HG02970 (cell line): ENCODE data around the gene ZDHHC14.
"Not testable (repeated sequence)": the region's sequence is repeated elsewhere in the genome, so short reads cannot be mapped to it uniquely, and the experiment has no call there.

Experiments used
- ATAC-seq: cut with Tn5 transposase; IDR thresholded peaks from one replicate; pipeline ENCODE4 v1.9.1; 2021; ENCODE audit warnings: mild to moderate bottlenecking, moderate library complexity, moderate number of reproducible peaks; ENCODE audit not compliant: unreplicated experiment, low FRiP score

ZDHHC14 gene

DNA sequence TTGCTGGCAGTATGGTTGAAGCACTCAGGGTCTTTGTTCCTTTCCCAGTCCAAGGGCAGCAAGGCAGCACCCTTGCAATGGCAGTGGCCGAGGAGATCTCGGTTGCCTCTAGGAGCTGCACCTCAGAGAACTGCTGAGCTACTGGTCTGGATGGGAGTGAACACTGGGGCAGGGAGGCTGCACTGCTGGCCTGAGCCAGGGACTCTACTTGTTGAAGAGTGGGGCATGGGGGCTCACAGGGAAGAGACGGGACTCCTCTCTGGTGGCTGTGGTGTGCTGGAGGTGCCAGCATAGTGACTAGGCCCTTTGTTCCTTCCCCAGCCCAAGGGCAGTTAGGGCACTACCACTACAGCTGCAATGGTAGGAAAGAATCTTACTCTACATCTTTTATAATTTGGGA lies 203.0 kb downstream of the ZDHHC14 start:
- no peak for ATAC-seq

DNA sequence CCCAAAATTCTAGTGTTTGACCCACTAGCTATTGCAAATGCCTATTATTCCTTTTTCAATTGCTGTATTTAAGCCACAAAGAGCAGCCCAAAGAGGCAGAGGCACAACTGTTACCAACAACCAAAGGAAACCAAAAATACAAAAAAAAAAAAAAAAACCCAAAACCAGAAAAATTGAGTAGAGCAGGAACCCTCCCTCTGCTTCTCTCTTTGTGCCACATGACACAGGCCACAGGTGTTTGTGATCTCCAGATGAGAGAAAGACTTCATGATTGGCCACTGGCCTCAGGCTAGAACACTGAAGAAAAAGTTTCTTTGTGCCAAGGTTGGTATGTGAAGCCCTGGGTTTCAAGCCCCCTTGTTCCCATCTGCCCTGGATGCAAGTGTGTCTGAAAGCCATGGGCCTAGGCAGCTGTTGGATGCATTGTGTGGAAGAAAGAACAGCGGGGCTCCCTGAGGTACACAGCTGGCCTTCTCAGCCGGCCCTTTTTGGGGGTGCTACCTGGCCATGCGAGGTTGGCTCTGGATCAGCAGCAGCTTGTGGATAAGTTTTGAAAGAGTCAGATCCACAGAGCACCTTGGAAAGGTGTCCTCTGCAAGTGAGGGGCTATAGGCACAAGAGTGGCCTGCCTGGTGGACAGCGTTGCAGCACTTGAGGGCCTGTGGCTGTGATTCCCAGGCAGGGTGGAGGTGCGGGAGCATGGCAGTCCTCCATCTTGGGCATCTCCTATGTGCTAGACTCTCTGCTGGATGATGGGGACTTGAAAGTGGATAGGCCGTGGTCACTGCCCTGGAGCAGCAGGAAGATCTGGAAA lies 204.5 kb downstream of the ZDHHC14 start:
- ATAC-seq = no peak

GRCh38 chr6:157586088-157586414 lies 205.1 kb downstream of the ZDHHC14 start:
- no peak for ATAC-seq

GRCh38 chr6:157586476-157587126 lies 205.6 kb downstream of the ZDHHC14 start:
- ATAC-seq = no peak

- ATAC-seq = no peak
These were observed 206.3 kb downstream of the ZDHHC14 start for GRCh38 chr6:157587127-157587926.

GRCh38 chr6:157590654-157591053 lies 209.7 kb downstream of the ZDHHC14 start:
- ATAC-seq = not testable (repeated sequence)

DNA sequence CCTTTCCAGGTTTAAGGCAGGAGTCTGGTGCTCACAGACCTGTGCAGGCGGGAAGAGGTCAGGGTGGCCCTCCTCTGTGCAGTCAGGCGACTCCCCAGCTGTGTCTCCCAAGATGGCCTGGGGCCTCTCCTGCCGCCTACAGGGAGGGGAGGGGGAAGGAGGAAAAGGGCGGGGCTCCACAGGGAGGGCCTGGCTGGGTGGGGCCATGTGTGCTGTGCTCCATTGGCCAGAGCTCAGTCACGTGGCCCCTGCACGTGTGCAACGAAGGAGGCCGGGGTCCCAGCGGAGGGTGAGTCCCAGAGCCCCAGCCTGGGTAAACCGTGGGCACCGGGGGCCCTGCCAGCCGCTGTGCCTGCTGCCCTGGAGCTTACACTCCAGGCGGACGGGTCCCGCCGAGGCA lies 211.6 kb downstream of the ZDHHC14 start:
- no peak for ATAC-seq

DNA sequence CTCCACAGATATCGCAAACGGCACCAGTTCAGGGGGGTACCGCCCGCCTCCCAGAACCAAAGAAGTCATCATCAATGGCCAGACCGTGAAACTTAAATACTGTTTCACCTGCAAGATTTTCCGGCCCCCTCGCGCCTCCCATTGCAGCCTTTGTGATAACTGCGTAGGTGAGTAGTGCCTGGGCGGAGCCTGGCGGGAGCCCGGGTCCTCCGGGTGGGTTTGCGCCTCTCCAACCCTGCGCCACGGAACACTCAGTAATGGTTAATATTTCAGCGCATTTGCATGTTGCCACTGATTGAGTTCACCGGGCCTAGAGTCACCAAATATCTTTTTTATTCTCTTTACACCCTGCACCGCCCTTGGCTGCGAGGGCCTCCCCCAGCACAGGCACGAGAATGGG lies 212.0 kb downstream of the ZDHHC14 start:
- no peak for ATAC-seq

GRCh38 chr6:157593596-157593995 lies 212.6 kb downstream of the ZDHHC14 start:
- ATAC-seq = no peak

DNA sequence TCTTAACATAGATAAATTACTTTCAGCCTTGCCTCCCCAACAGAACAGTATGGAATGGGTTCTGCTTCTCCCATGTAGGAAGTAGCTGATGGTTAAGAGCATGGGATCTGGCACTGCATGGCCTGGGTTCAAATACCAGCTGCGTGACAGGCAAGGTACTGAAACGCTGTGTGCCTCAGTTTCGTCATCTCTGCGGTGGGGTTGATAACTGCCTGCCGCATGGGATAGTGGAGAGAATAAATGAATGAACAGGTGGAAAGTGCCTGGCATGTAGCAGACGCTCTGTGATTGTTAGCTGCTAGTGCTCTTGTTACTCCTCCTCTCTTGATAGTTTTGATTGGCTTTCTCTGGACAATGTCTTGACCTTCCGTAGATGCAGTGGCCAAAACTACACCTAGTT lies 213.3 kb downstream of the ZDHHC14 start:
- ATAC-seq = no peak

DNA sequence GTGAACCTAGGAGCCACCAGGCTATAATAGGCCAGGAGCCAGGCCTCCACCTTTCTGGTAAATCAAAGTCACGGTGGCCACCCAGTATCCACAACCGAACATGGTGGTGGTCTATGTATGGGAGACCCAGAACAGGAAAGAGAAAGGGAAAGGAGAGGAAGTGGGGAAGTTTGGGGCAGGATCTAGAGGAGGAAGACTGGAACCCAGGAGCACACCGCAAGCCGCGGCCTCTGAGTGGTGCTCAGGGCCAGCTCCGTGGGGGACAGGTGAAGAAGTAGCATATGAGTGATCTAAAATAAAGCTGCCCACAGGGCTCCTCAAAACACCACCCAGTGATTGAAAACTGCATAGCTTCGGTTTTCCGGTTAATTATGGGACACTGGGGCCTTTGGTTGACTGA lies 214.8 kb downstream of the ZDHHC14 start:
- no peak for ATAC-seq

- no peak for ATAC-seq
These were observed 215.5 kb downstream of the ZDHHC14 start for GRCh38 chr6:157596461-157596860.

- no peak for ATAC-seq
These were observed 215.9 kb downstream of the ZDHHC14 start for GRCh38 chr6:157596886-157597285.

DNA sequence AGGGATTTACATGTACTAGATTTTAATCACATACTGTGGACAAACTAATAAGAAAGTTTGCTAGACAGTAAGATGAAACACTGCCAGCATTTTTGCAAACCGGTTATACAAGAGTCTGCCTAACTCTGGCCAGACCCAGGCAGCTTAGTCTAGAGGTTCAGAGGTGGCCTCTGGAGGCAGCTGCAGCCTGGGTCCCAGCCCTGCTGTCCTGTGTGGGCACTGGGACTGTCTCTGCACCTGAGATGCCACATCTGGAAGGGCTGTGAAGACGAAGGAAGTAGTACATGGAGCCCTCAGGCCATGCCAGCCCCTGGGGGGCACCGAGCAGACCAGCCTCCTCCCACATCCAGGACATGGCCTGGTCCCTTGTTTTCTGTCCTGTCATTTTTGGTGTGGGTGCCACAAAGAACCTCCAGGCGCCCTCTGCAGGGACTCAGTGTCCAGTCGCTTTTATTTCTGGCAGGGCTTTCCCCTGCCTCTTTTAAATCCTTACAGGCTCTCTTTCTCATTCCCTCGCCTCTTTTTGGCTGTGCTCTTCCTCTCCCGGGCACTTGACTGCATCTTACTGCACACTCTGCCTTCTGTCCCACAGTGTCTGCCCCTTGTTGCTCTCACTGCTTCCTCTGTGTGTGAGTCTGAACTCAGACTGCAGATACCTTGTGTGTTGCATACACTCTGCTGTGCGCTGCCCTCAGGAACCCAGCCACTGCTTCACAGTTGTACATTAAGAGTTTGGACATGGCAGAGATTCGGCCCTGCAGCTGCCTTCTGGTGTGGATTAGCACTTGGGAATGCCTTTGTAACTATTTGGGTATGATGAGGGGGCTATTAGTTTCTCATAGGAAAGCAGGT lies 216.7 kb downstream of the ZDHHC14 start:
- ATAC-seq = no peak

GRCh38 chr6:157599191-157599590 lies 218.2 kb downstream of the ZDHHC14 start:
- ATAC-seq = no peak

- no peak for ATAC-seq
These were observed 219.8 kb downstream of the ZDHHC14 start for GRCh38 chr6:157600807-157601206.

DNA sequence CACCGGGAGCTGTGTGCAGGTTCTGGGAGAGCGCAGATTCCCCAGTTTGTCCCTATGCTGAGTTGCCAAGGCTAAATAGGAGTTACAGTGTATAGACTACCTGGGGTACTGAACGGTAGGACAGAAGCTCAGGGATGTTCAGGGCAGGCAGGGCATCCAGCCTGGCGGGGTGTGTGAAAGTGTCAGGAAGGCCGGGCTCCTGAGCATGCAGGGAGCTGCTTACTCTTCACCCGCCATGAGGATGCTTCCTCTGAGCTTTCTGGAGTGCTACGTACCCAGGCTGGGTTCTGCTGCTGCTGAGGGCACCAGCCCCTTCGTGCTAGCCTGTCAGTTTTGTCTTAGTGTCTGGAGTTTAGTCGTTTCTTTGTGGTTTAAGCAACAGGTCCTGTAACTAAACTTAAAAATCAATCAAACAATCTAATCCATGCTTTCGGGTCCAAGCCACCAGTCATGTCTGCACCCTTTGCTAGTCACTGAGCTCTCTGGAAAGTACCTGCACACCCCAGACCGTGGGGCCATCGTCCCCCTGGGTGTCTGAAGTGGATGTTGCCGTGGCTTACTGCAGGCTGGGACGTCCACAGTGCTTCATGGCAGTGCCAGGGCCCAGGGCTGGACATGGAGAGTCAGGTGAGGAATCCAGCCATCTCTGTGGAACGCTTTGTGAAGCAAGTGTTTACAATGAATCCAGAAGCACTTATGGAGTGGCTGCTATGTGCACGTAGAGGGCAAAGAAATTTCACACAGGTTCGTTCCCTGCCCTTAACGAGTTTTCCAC lies 221.7 kb downstream of the ZDHHC14 start:
- no peak for ATAC-seq

GRCh38 chr6:157603314-157603940 lies 222.4 kb downstream of the ZDHHC14 start:
- no peak for ATAC-seq

- no peak for ATAC-seq
These were observed 223.0 kb downstream of the ZDHHC14 start for GRCh38 chr6:157603971-157604370.
